IMR-90 (cell line): ENCODE measurements around the gene TNS3. TPM values are rescaled to one million over a fixed set of nuclear protein-coding genes. Genes with fewer than 3 reads are reported as not detected.

Experiments
- ATAC-seq: fragments of 200-7000 bp; cut with Tn5 transposase; 2 replicates; pipeline ENCODE4 v1.9.1; 2020; ENCODE audit warnings: low read depth, mild to moderate bottlenecking, moderate library complexity
- BruUV-seq: library from RNA; stranded (reverse); fragments of 400-500 nt; replicated peaks from 2 replicates; lab custom pipeline; 2021; lab: Mats Ljungman, UMichigan
- CTCF ChIA-PET: fragments of 300-600 bp; formaldehyde crosslinking; extraction: SDS; loops from one replicate; lab custom pipeline; 2021; ENCODE audit warnings: antibody characterized with exemption; lab: Yijun Ruan, JAX
- POLR2A ChIA-PET: fragments of 300-600 bp; sonication (Branson Sonifier 250); formaldehyde crosslinking; loops from one replicate; lab custom pipeline; 2022; ENCODE audit warnings: antibody characterized with exemption; ENCODE audit not compliant: unreplicated experiment; lab: Charles Lee
- DNase-seq: peaks from one replicate; pipeline ENCODE4 v3.0.0; 2013
- H2AFZ ChIP-seq: replicated peaks from 2 replicates; pipeline ENCODE3; 2013; ENCODE audit warnings: low read length, mild to moderate bottlenecking; ENCODE audit not compliant: poor library complexity
- H2AK5ac ChIP-seq: 2 replicates; pipeline ENCODE4 v1.6.1; 2013; ENCODE audit warnings: low read depth, low read length, inconsistent platforms
- H2AK9ac ChIP-seq: replicated peaks from 2 replicates; pipeline ENCODE3; 2013; ENCODE audit warnings: mild to moderate bottlenecking, low read depth, low read length, moderate library complexity; ENCODE audit not compliant: poor library complexity
- H2BK120ac ChIP-seq: 2 replicates; pipeline ENCODE4 v1.6.1; 2013; ENCODE audit warnings: low read depth, low read length, inconsistent platforms
- H2BK15ac ChIP-seq: 3 replicates; pipeline ENCODE4 v1.6.1; 2013; ENCODE audit warnings: low read depth, low read length, inconsistent platforms
- H2BK20ac ChIP-seq: 2 replicates; pipeline ENCODE4 v1.6.1; 2013; ENCODE audit warnings: low read depth, mild to moderate bottlenecking, inconsistent platforms, low read length, moderate library complexity
- H2BK5ac ChIP-seq: 2 replicates; pipeline ENCODE4 v1.6.1; 2013; ENCODE audit warnings: mild to moderate bottlenecking, low read depth, low read length, inconsistent platforms; ENCODE audit not compliant: poor library complexity, severe bottlenecking
- H3K14ac ChIP-seq: replicated peaks from 2 replicates; pipeline ENCODE4 v1.6.1; 2013; ENCODE audit warnings: low read depth, low read length, inconsistent platforms
- H3K18ac ChIP-seq: 2 replicates; pipeline ENCODE4 v1.6.1; 2013; ENCODE audit warnings: low read depth, low read length, control low read depth
- H3K23ac ChIP-seq: 2 replicates; pipeline ENCODE4 v1.6.1; 2013; ENCODE audit warnings: low read depth, low read length, inconsistent platforms
- H3K27ac ChIP-seq: 2 replicates; pipeline ENCODE4 v1.5.1; 2013; ENCODE audit warnings: mild to moderate bottlenecking, control low read depth, low read length; ENCODE audit not compliant: insufficient read depth
- H3K27me3 ChIP-seq: 2 replicates; pipeline ENCODE4 v1.6.1; 2013; ENCODE audit warnings: low read length; ENCODE audit not compliant: control insufficient read depth, insufficient read depth
- H3K36me3 ChIP-seq: 2 replicates; pipeline ENCODE4 v1.6.1; 2013; ENCODE audit warnings: low read length, mixed read lengths; ENCODE audit not compliant: control insufficient read depth, insufficient read depth
- H3K4ac ChIP-seq: 2 replicates; pipeline ENCODE4 v1.6.1; 2013; ENCODE audit warnings: low read depth, low read length, inconsistent platforms
- H3K4me1 ChIP-seq: 2 replicates; pipeline ENCODE4 v1.6.1; 2013; ENCODE audit warnings: low read length, mixed read lengths; ENCODE audit not compliant: control insufficient read depth, insufficient read depth
- H3K4me2 ChIP-seq: 2 replicates; pipeline ENCODE4 v1.6.1; 2013; ENCODE audit warnings: low read depth, mild to moderate bottlenecking, control low read depth, low read length, moderate library complexity
- H3K4me3 ChIP-seq: 2 replicates; pipeline ENCODE4 v1.5.1; 2013; ENCODE audit warnings: low read depth, mild to moderate bottlenecking, control low read depth, low read length, moderate library complexity; ENCODE audit not compliant: insufficient read depth
- H3K56ac ChIP-seq: 2 replicates; pipeline ENCODE4 v1.6.1; 2013; ENCODE audit warnings: low read length, inconsistent platforms; ENCODE audit not compliant: insufficient read depth; ENCODE audit errors: extremely low read depth
- H3K79me1 ChIP-seq, 2 experiments: 2 replicates each; pipeline ENCODE4 v1.6.1; 2013; ENCODE audit warnings: low read length in 2 of 2, inconsistent platforms in 1 of 2, low read depth in 1 of 2
- H3K9ac ChIP-seq: 2 replicates; pipeline ENCODE4 v1.6.1; 2013; ENCODE audit warnings: low read depth, low read length, control low read depth
- H3K9me1 ChIP-seq: 2 replicates; pipeline ENCODE4 v1.6.1; 2013; ENCODE audit warnings: low read length, inconsistent platforms; ENCODE audit not compliant: insufficient read depth
- H3K9me3 ChIP-seq: 2 replicates; pipeline ENCODE4 v1.6.1; 2013; ENCODE audit warnings: low read length; ENCODE audit not compliant: control insufficient read depth, insufficient read depth
- H4K20me1 ChIP-seq: 2 replicates; pipeline ENCODE4 v1.6.1; 2013; ENCODE audit warnings: low read length, inconsistent platforms; ENCODE audit not compliant: insufficient read depth
- H4K5ac ChIP-seq: 2 replicates; pipeline ENCODE4 v1.6.1; 2013; ENCODE audit warnings: mild to moderate bottlenecking, low read depth, low read length, control low read depth
- H4K8ac ChIP-seq, 2 experiments: 2 replicates each; pipeline ENCODE4 v1.6.1; 2013; ENCODE audit warnings: low read depth in 2 of 2, low read length in 2 of 2, control low read depth in 1 of 2, inconsistent platforms in 1 of 2
- H4K91ac ChIP-seq: 2 replicates; pipeline ENCODE4 v1.6.1; 2013; ENCODE audit warnings: low read depth, low read length, inconsistent platforms; ENCODE audit not compliant: insufficient read depth
- BHLHE40 ChIP-seq: fragments of 150-350 bp; IDR thresholded peaks from 2 replicates; pipeline ENCODE4 v1.6.1; 2016; ENCODE audit warnings: mild to moderate bottlenecking, low read depth, low read length
- CEBPB ChIP-seq: IDR thresholded peaks from 2 replicates; pipeline ENCODE4 v1.6.1; 2012; ENCODE audit warnings: low read depth, low read length, improper control_type of control experiment
- CHD1 ChIP-seq: IDR thresholded peaks from 2 replicates; pipeline ENCODE4 v1.6.1; 2012; ENCODE audit warnings: low read depth, low read length, improper control_type of control experiment
- FOS ChIP-seq: fragments of 150-350 bp; IDR thresholded peaks from 2 replicates; pipeline ENCODE4 v1.6.1; 2016; ENCODE audit warnings: low read depth, low read length
- MAFK ChIP-seq: IDR thresholded peaks from 2 replicates; pipeline ENCODE4 v1.6.1; 2012; ENCODE audit warnings: low read depth, low read length, improper control_type of control experiment
- MAZ ChIP-seq: IDR thresholded peaks from 2 replicates; pipeline ENCODE4 v1.6.1; 2012; ENCODE audit warnings: low read depth, mild to moderate bottlenecking, low read length, improper control_type of control experiment, moderate library complexity, borderline replicate concordance
- MXI1 ChIP-seq: IDR thresholded peaks from 2 replicates; pipeline ENCODE4 v1.6.1; 2012; ENCODE audit warnings: low read depth, mild to moderate bottlenecking, low read length, moderate library complexity, borderline replicate concordance
- NFE2L2 ChIP-seq: fragments of 150-350 bp; IDR thresholded peaks from 2 replicates; pipeline ENCODE4 v1.6.1; 2016; ENCODE audit warnings: low read depth, mild to moderate bottlenecking, low read length
- POLR2A ChIP-seq: IDR thresholded peaks from 2 replicates; pipeline ENCODE4 v1.6.1; 2012; ENCODE audit warnings: mild to moderate bottlenecking, low read depth, low read length
- RAD21 ChIP-seq: IDR thresholded peaks from 2 replicates; pipeline ENCODE4 v1.6.1; 2012; ENCODE audit warnings: low read length, improper control_type of control experiment
- RCOR1 ChIP-seq: IDR thresholded peaks from 2 replicates; pipeline ENCODE4 v1.6.1; 2012; ENCODE audit warnings: mild to moderate bottlenecking, low read length, improper control_type of control experiment; ENCODE audit not compliant: insufficient replicate concordance
- RFX5 ChIP-seq: IDR thresholded peaks from 2 replicates; pipeline ENCODE4 v1.8.0; 2012; ENCODE audit warnings: low read depth, mild to moderate bottlenecking, low read length, moderate library complexity
- SMC3 ChIP-seq: fragments of 150-350 bp; IDR thresholded peaks from 2 replicates; pipeline ENCODE4 v1.6.1; 2016; ENCODE audit warnings: low read depth, mild to moderate bottlenecking, antibody characterized with exemption, low read length, moderate library complexity
- USF2 ChIP-seq: fragments of 150-350 bp; IDR thresholded peaks from 2 replicates; pipeline ENCODE4 v1.6.1; 2017; ENCODE audit warnings: mild to moderate bottlenecking, antibody characterized with exemption, low read length, low read depth
- WGBS, 2 experiments: methylation state at CpG; one replicate each; pipeline versions ENCODE4 v1.1.5 to v1.1.7; 2013; ENCODE audit warnings: missing lambda C conversion rate in 2 of 2; ENCODE audit not compliant: insufficient read length in 1 of 2; ENCODE audit errors: extremely low coverage in 2 of 2; 5-methylcytosine and 5-hydroxymethylcytosine counted together
- dilution Hi-C: fragments of 300-500 bp; cut with HindIII; formaldehyde crosslinking; loops from one replicate; pipeline ENCODE4 v1.14.3; 2018; ENCODE audit warnings: low sequenced_read_pairs; ENCODE audit not compliant: unreplicated experiment
- in situ Hi-C: fragments of 300-500 bp; cut with MboI; formaldehyde crosslinking; loops from 3 replicates; pipeline ENCODE4 v1.14.3; 2019; ENCODE audit warnings: low sequenced_read_pairs, inconsistent platforms, mixed read lengths
- intact Hi-C: fragments of 100-400 bp; cut with micrococcal nuclease; formaldehyde crosslinking; loops from 2 replicates; pipeline ENCODE4 v1.10.0; 2022
- polyA plus RNA-seq, 3 experiments: library from polyadenylated mRNA; depleted of rRNA; stranded (reverse); fragments of >200 nt; gene quantifications; 2 replicates each; pipeline ENCODE4 v1.2.3, GENCODE V29; 2012; ENCODE audit warnings: low replicate concordance in 1 of 3
- total RNA-seq: library from RNA; depleted of rRNA; stranded (reverse); fragments of >200 nt; gene quantifications from 2 replicates; pipeline ENCODE4 v1.2.3, GENCODE V29; 2012
- TF ChIP-seq, protein P1 (sequence below): fragments of 150-350 bp; IDR thresholded peaks from 2 replicates; pipeline ENCODE4 v1.6.1; 2016; ENCODE audit warnings: low read depth, mild to moderate bottlenecking, low read length, moderate library complexity, borderline replicate concordance
- TF ChIP-seq, protein P2 (sequence below): conservative IDR thresholded peaks from 2 replicates; pipeline ENCODE4 v1.5.1; 2012; ENCODE audit warnings: mild to moderate bottlenecking, low read depth, low read length, improper control_type of control experiment

Gene TNS3
- total and polyA plus RNA-seq, 2 of the 4 experiments (the other 2 are of a cell fraction), result 64.3 to 79.2 TPM

GRCh38 chr7:47376991-47377616, 204.8 kb downstream of the TNS3 start:
- Histone ChIP-seq H4K20me1 (peaks cover 89% of the 10 kb centered on the region), H3K18ac (no peak overlapping the region), H4K8ac (no peak overlapping the region), H3K9ac (no peak overlapping the region), H3K79me1 (peaks cover 33 to 91% of the 10 kb centered on the region in 2 experiments), H2BK5ac (no peak overlapping the region), H3K4me1 (peaks cover 22% of the 10 kb centered on the region), H4K5ac (no peak overlapping the region), H3K56ac (no peak overlapping the region), H2BK120ac (no peak overlapping the region), H3K9me3 (no peaks in the 10 kb centered on the region), H3K4me2 (no peak overlapping the region), H3K23ac (no peak overlapping the region), H3K14ac (no peak overlapping the region), H3K36me3 (peaks cover 8% of the 10 kb centered on the region), H3K27ac (no peak overlapping the region), H2AK9ac (no peak overlapping the region), H2AK5ac (no peak overlapping the region), H2BK15ac (no peak overlapping the region), H3K4me3 (no peak overlapping the region), H3K4ac (no peak overlapping the region), H4K91ac (no peak overlapping the region), H3K27me3 (no peaks in the 10 kb centered on the region), H3K9me1 (peaks cover 53% of the 10 kb centered on the region), H2AFZ (no peak overlapping the region), H2BK20ac (no peak overlapping the region)
- dilution Hi-C loops, result no loop called here
- intact Hi-C loops, result no loop called here
- WGBS, 2 experiments, result 95% methylated on average over 6 of the region's 10 CpGs; no CpG with 5 or more reads in 1 of the 2 experiments
- CTCF ChIA-PET, result no interaction called here
- ATAC-seq (no peak), DNase-seq (no peak)
- in situ Hi-C loops, result no loop called here
- BruUV-seq, result no TSS peak
- POLR2A ChIA-PET, result no interaction called here
- TF ChIP-seq MAZ (no peak), CEBPB (no peak), POLR2A (no peak), NFE2L2 (no peak), SMC3 (no peak), RAD21 (no peak), USF2 (no peak), RFX5 (no peak), MAFK (no peak), BHLHE40 (no peak), RCOR1 (no peak), FOS (no peak), MXI1 (no peak), CHD1 (no peak)
- TF ChIP-seq, protein P1, sequence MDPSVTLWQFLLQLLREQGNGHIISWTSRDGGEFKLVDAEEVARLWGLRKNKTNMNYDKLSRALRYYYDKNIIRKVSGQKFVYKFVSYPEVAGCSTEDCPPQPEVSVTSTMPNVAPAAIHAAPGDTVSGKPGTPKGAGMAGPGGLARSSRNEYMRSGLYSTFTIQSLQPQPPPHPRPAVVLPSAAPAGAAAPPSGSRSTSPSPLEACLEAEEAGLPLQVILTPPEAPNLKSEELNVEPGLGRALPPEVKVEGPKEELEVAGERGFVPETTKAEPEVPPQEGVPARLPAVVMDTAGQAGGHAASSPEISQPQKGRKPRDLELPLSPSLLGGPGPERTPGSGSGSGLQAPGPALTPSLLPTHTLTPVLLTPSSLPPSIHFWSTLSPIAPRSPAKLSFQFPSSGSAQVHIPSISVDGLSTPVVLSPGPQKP, result no peak
- TF ChIP-seq, protein P2, sequence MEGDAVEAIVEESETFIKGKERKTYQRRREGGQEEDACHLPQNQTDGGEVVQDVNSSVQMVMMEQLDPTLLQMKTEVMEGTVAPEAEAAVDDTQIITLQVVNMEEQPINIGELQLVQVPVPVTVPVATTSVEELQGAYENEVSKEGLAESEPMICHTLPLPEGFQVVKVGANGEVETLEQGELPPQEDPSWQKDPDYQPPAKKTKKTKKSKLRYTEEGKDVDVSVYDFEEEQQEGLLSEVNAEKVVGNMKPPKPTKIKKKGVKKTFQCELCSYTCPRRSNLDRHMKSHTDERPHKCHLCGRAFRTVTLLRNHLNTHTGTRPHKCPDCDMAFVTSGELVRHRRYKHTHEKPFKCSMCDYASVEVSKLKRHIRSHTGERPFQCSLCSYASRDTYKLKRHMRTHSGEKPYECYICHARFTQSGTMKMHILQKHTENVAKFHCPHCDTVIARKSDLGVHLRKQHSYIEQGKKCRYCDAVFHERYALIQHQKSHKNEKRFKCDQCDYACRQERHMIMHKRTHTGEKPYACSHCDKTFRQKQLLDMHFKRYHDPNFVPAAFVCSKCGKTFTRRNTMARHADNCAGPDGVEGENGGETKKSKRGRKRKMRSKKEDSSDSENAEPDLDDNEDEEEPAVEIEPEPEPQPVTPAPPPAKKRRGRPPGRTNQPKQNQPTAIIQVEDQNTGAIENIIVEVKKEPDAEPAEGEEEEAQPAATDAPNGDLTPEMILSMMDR, result no peak
